Measurements from ENCODE around the gene CENPP.

Gene CENPP

DNA sequence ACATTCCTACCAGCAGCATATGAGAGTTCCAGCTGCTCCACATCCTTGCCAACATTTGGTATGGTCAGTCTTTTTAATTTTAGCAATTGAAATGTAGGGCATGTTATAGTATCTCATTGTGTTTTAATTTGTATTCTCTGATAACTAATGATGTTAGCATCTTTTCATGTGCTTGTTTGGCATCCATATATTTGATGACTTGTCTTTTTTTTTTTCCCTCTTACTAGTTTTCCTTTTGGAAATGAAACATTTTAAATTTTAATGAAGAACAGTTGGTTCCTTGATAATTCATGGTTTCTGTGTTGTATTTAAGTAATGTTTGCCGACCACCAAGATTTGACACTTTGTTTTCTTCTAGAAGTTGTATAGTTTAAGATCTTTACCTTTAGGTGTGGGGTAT is 69.9 kb downstream of the CENPP start:
- DNase-seq (ENCODE audit: low read depth), result no peak
- no peak overlapping the region for H3K4me3 ChIP-seq (ENCODE audit: low read depth, low read length)
- TF ChIP-seq MAX (IDR thresholded peaks at IDR 0.05; ENCODE audit: low read depth, low read length), result no peak
- no peak for TF ChIP-seq CTCF (IDR thresholded peaks at IDR 0.05; ENCODE audit: low read depth, low read length)
- TF ChIP-seq MYC (IDR thresholded peaks at IDR 0.05; ENCODE audit: low read depth, low read length), result no peak
- TF ChIP-seq POLR2A (IDR thresholded peaks at IDR 0.05; ENCODE audit: extremely low read depth, insufficient read length), result no peak

GRCh38 chr9:92397853-92398252 is 72.1 kb downstream of the CENPP start:
- H3K4me3 ChIP-seq (ENCODE audit: low read depth, low read length), result no peak overlapping the region
- no peak for DNase-seq (ENCODE audit: low read depth)
- TF ChIP-seq MYC (IDR thresholded peaks at IDR 0.05; ENCODE audit: low read depth, low read length) (no peak), CTCF (IDR thresholded peaks at IDR 0.05; ENCODE audit: low read depth, low read length) (no peak), POLR2A (IDR thresholded peaks at IDR 0.05; ENCODE audit: extremely low read depth, insufficient read length) (no peak), MAX (IDR thresholded peaks at IDR 0.05; ENCODE audit: low read depth, low read length) (no peak)

DNA sequence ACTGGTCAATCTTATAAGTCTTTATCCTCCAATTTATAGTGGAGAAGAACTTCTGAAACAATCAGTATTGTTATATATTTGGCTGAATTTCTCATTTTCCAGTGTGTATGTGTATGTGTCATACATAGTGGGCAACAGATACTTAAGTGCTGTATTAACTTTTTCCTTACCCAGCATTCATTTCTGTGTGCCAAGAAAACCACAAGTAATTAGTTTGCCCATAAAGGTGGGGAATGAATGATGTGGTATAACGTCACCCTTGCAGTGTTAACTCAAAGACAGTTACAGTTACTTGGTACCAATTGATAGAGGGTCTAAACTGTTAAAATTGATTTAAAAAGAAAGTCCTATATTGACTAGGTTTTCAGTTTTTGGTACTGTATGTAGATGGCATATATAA is 76.6 kb downstream of the CENPP start:
- no peak overlapping the region for H3K4me3 ChIP-seq (ENCODE audit: low read depth, low read length)
- DNase-seq (ENCODE audit: low read depth), result no peak
- no peak for TF ChIP-seq MYC (IDR thresholded peaks at IDR 0.05; ENCODE audit: low read depth, low read length)
- TF ChIP-seq MAX (IDR thresholded peaks at IDR 0.05; ENCODE audit: low read depth, low read length), result no peak
- TF ChIP-seq POLR2A (IDR thresholded peaks at IDR 0.05; ENCODE audit: extremely low read depth, insufficient read length), result no peak
- TF ChIP-seq CTCF (IDR thresholded peaks at IDR 0.05; ENCODE audit: low read depth, low read length), result no peak

DNA sequence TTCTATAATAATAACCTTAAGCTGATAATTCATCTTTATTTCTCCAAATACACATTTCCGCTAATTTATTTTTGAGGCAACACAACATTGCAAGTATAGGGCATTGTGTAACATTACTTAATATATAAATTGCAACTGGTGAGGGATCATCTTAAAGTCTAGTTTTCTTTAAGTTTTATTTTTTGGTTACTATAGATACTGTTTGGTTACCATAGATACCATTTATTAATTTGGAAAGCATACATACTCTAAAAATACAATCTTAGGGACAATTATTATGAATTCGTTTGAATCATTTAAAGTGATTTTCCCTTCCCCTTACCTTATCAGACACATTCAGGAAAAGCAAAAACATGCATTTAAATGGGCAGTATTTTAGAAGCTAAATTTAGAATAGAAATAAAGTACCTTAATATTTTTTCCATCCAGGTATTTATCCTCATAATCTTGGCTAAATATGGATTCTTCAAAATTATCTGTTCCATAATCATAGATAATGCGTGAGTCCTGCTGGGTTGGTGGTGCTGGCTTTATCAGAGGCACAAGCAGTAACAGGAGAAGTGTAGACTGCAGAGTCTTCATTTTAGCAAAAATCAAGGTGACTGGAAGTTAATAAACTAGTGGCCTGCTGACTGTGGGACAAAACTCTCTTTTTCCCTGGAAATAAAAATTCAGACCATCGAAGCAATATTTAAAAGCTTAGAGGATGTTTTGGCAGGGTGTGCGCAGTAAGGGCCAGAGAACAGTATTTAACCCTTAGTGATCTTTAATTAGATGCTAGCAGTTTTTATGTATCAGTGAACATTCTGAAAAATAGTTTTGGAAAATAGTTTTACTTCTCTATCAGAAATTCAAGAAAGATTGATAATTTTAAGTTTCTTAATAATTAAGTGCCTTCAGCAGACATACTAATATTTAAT is 77.3 kb downstream of the CENPP start:
- TF ChIP-seq POLR2A (IDR thresholded peaks at IDR 0.05; ENCODE audit: extremely low read depth, insufficient read length) (no peak), MAX (IDR thresholded peaks at IDR 0.05; ENCODE audit: low read depth, low read length) (no peak), CTCF (IDR thresholded peaks at IDR 0.05; ENCODE audit: low read depth, low read length) (no peak), MYC (IDR thresholded peaks at IDR 0.05; ENCODE audit: low read depth, low read length) (no peak)
- DNase-seq (ENCODE audit: low read depth), result no peak
- no peak overlapping the region for H3K4me3 ChIP-seq (ENCODE audit: low read depth, low read length)

DNA sequence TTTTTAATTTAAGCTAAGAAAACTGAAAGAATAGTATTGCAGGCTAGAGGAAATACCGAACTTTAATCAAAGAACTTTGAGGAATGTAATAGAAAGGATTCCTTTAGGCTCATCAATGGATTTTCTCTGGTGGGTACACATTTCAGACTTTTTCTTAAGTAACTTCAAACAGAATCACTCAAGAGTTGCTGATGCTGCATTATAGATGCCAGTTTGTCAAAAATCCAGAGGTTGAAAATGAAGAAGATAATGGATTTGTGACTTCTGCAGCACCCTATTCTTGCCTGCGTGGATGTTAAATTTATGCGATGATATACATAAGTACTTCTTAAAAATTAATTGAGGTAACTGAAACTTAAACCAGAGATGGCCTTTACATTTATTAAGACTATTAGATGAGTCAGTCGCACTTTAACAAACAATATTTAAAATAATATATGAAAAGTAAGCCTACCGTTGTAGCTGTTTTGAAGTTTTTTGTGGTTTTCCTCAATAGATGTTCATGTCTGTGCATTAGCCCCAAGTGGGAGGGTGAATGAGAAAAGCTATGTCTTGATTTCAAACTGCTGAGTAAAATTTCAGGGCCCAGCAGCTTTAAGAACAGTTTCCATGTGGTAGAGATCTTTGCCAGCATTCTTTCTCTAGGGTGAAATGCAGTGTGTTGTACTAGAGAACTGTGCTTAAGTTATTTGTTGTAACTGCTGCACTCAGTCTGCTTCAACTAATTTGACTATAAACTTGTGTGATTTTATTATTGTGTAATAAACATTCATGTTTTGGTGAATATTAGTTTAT is 78.5 kb downstream of the CENPP start, which contains the start of gene OGN:
Gene OGN, minus strand, starts transcription at position 537 of the 795 bp plus-strand sequence. CDS start 1,171 bp downstream, outside the sequence.
- TF ChIP-seq POLR2A (IDR thresholded peaks at IDR 0.05; ENCODE audit: extremely low read depth, insufficient read length) (no peak), MAX (IDR thresholded peaks at IDR 0.05; ENCODE audit: low read depth, low read length) (no peak), CTCF (IDR thresholded peaks at IDR 0.05; ENCODE audit: low read depth, low read length) (no peak), MYC (IDR thresholded peaks at IDR 0.05; ENCODE audit: low read depth, low read length) (no peak)
- no peak within 1 kb of the TSS for H3K4me3 ChIP-seq (ENCODE audit: low read depth, low read length)
- DNase-seq (ENCODE audit: low read depth), result no peak

Measured in NB4 (cell line).